K562 (cell line): ENCODE results near the gene TUBG2. TPM values are rescaled to one million over a fixed set of nuclear protein-coding genes. Genes with fewer than 3 reads are reported as not detected.
A peak's percentile ranks its signal among the peaks of the same experiment; 100 is the strongest.

Experiments used
- ATAC-seq: fragments of 200-7000 bp; cut with Tn5 transposase; 3 replicates; pipeline ENCODE4 v1.9.1; 2020; ENCODE audit warnings: moderate library complexity
- BruUV-seq: library from RNA; stranded (reverse); fragments of 400-500 nt; replicated peaks from 2 replicates; lab custom pipeline; 2021; lab: Mats Ljungman, UMichigan
- CTCF ChIA-PET: fragments of 300-600 bp; formaldehyde crosslinking; extraction: SDS; loops from one replicate; lab custom pipeline; 2021; ENCODE audit warnings: low intra/inter-chr PET ratio; lab: Yijun Ruan, JAX
- POLR2A ChIA-PET: fragments of 300-600, 350-650 bp; sonication (Branson Sonifier 250); formaldehyde crosslinking; extraction: SDS; loops from one replicate; lab custom pipeline; 2021; ENCODE audit warnings: antibody characterized with exemption, inconsistent platforms; lab: Yijun Ruan, JAX
- DNase-seq, 4 experiments: peaks; one replicate each; pipeline versions ENCODE4 v3.0.0 to v3.0.0-alpha.2; 2011 to 2018; ENCODE audit warnings: low spot score in 3 of 4, mixed read lengths in 3 of 4; ENCODE audit errors: extremely low read depth in 1 of 4
- FAIRE-seq: peaks from 2 replicates; lab custom pipeline; 2011; peaks lifted over from hg19 to GRCh38; lab: Jason Lieb, UNC
- H2AFZ ChIP-seq: 2 replicates; pipeline ENCODE4 v1.6.0; 2011; ENCODE audit warnings: low read depth, low read length, control low read depth, inconsistent platforms
- H3K27ac ChIP-seq: fragments of 200-600 bp; 3 replicates; pipeline ENCODE4 v1.8.0; 2011; ENCODE audit warnings: low read depth, mild to moderate bottlenecking, control low read depth, inconsistent platforms, low read length, moderate library complexity, mixed read lengths; ENCODE audit errors: extremely low read depth
- H3K27me3 ChIP-seq, 2 experiments: fragments of 300-600 bp in 1 of 2; 2 replicates in 1 of 2; 3 replicates in 1 of 2; pipeline versions ENCODE4 v1.6.0 to v1.8.0; 2011; ENCODE audit warnings: inconsistent platforms in 2 of 2, low read length in 2 of 2, mild to moderate bottlenecking in 1 of 2, mixed read lengths in 1 of 2, moderate library complexity in 1 of 2; ENCODE audit not compliant: control insufficient read depth in 2 of 2, insufficient read depth in 2 of 2
- H3K36me3 ChIP-seq: fragments of 300-600 bp; 3 replicates; pipeline ENCODE4 v1.8.0; 2011; ENCODE audit warnings: mild to moderate bottlenecking, low read length, inconsistent platforms; ENCODE audit not compliant: control insufficient read depth, insufficient read depth
- H3K4me1 ChIP-seq, 2 experiments: fragments of 200-600 bp in 1 of 2; replicated peaks in 1 of 2; 2 replicates in 1 of 2; 3 replicates in 1 of 2; pipeline versions ENCODE4 v1.5.1 to v1.8.0; 2011; ENCODE audit warnings: inconsistent platforms in 2 of 2, low read length in 2 of 2, mild to moderate bottlenecking in 1 of 2, mixed read lengths in 1 of 2, moderate library complexity in 1 of 2; ENCODE audit not compliant: control insufficient read depth in 2 of 2, insufficient read depth in 2 of 2
- H3K4me2 ChIP-seq: 2 replicates; pipeline ENCODE4 v1.6.1; 2011; ENCODE audit warnings: low read length, control low read depth, inconsistent platforms, mixed read lengths; ENCODE audit not compliant: insufficient read depth
- H3K4me3 ChIP-seq: fragments of 200-600 bp; sonication (generic), shearing (Covaris generic); 2 replicates; pipeline ENCODE4 v1.5.1; 2016; ENCODE audit warnings: control low read depth, inconsistent platforms
- H3K79me2 ChIP-seq: fragments of 200-600 bp; 3 replicates; pipeline ENCODE4 v1.8.0; 2011; ENCODE audit warnings: low read length, inconsistent platforms; ENCODE audit not compliant: control insufficient read depth, insufficient read depth
- H3K9ac ChIP-seq, 2 experiments: 2 replicates each; pipeline versions ENCODE4 v1.6.0 to v1.6.1; 2011; ENCODE audit warnings: low read depth in 2 of 2, low read length in 2 of 2, control low read depth in 1 of 2, inconsistent platforms in 1 of 2, mild to moderate bottlenecking in 1 of 2, mixed read lengths in 1 of 2; ENCODE audit not compliant: insufficient read depth in 1 of 2
- H3K9me1 ChIP-seq: one replicate; pipeline ENCODE4 v1.6.0; 2011; ENCODE audit warnings: inconsistent platforms, mild to moderate bottlenecking, low read length, moderate library complexity; ENCODE audit not compliant: control insufficient read depth, insufficient read depth
- H3K9me3 ChIP-seq: replicated peaks from 2 replicates; pipeline ENCODE4 v1.5.1; 2011; ENCODE audit warnings: low read depth, low read length, inconsistent platforms; ENCODE audit not compliant: control insufficient read depth, insufficient read depth
- H4K20me1 ChIP-seq: replicated peaks from 2 replicates; pipeline ENCODE4 v1.6.1; 2011; ENCODE audit warnings: low read length, inconsistent platforms, mixed read lengths; ENCODE audit not compliant: control insufficient read depth, insufficient read depth
- BCOR ChIP-seq: fragments of 450-650 bp; IDR thresholded peaks from 2 replicates; pipeline ENCODE4 v1.6.1; 2016
- EHMT2 ChIP-seq: fragments of 450-650 bp; IDR thresholded peaks from 2 replicates; pipeline ENCODE4 v1.6.1; 2018; ENCODE audit warnings: antibody characterized with exemption
- ETS2 ChIP-seq: IDR thresholded peaks from 2 replicates; pipeline ENCODE4 v1.6.1; 2016; ENCODE audit warnings: borderline replicate concordance, missing genetic modification characterization, mild to moderate bottlenecking, moderate library complexity, missing compliant biosample characterization; ENCODE audit not compliant: poor library complexity, severe bottlenecking
- FOSL1 ChIP-seq: fragments of 200-800 bp; sonication (Bioruptor generic); conservative IDR thresholded peaks from 2 replicates; pipeline ENCODE4 v1.6.1; 2016; ENCODE audit warnings: missing genetic modification characterization, missing compliant biosample characterization
- HMGN3 ChIP-seq: IDR thresholded peaks from 2 replicates; pipeline ENCODE4 v1.6.1; 2011; ENCODE audit warnings: borderline replicate concordance, low read depth, mild to moderate bottlenecking, mixed read lengths, low read length; ENCODE audit not compliant: insufficient read length; ENCODE audit errors: extremely low read depth
- NUFIP1 ChIP-seq: fragments of 450-650 bp; IDR thresholded peaks from 2 replicates; pipeline ENCODE4 v1.6.1; 2018; ENCODE audit not compliant: partially characterized antibody
- PML ChIP-seq: IDR thresholded peaks from 2 replicates; pipeline ENCODE4 v1.6.1; 2012; ENCODE audit warnings: low read length, inconsistent platforms
- TBP ChIP-seq: optimal IDR thresholded peaks from 2 replicates; pipeline ENCODE3; 2011; ENCODE audit warnings: low read depth, low read length, improper control_type of control experiment
- TFAP4 ChIP-seq: sonication (generic); formaldehyde crosslinking; IDR thresholded peaks from 2 replicates; pipeline ENCODE4 v1.8.0; 2022; ENCODE audit warnings: missing genetic modification reagents, mild to moderate bottlenecking, moderate library complexity, borderline replicate concordance
- THAP7 ChIP-seq: fragments of 250-450 bp; sonication (Bioruptor Pico); IDR thresholded peaks from 2 replicates; pipeline ENCODE4 v1.5.0; 2021
- ZNF133 ChIP-seq: fragments of 250-450 bp; sonication (Bioruptor Pico); IDR thresholded peaks from 2 replicates; pipeline ENCODE4 v1.4.0; 2020; ENCODE audit warnings: mild to moderate bottlenecking
- ZNF212 ChIP-seq: fragments of 450-650 bp; formaldehyde crosslinking; IDR thresholded peaks from 2 replicates; pipeline ENCODE4 v1.4.0; 2020; ENCODE audit warnings: mild to moderate bottlenecking
- ZNF551 ChIP-seq: fragments of 250-450 bp; sonication (Bioruptor Pico); IDR thresholded peaks from 2 replicates; pipeline ENCODE4 v1.5.0; 2021; ENCODE audit warnings: mild to moderate bottlenecking, moderate library complexity
- WGBS: fragments of 100-300 bp; shearing (Covaris generic); methylation state at CpG from one replicate; pipeline ENCODE4 v1.1.6; 2016; ENCODE audit warnings: low coverage, mixed read lengths; ENCODE audit not compliant: insufficient coverage; ENCODE audit errors: missing lambda C conversion rate; 5-methylcytosine and 5-hydroxymethylcytosine counted together
- in situ Hi-C: fragments of 300-500 bp; cut with MboI; formaldehyde crosslinking; loops from 4 replicates; pipeline ENCODE4 v1.15.0; 2018; ENCODE audit warnings: inconsistent platforms, mixed read lengths
- intact Hi-C: fragments of 100-400 bp; cut with micrococcal nuclease; formaldehyde crosslinking; loops from 2 replicates; pipeline ENCODE4 v1.14.2; 2022
- polyA plus RNA-seq, 8 experiments: library from polyadenylated mRNA; depleted of rRNA in 4 of 8; stranded (reverse) in 5 of 8; unstranded in 3 of 8; fragments of >200 nt; fragmentation: Nextera tagmentation in 2 of 8; fragmentation: Illumina TruSeq in 1 of 8; extraction: Ambion mirVana in 2 of 8; extraction: Trizol in 1 of 8; gene quantifications; 2 replicates each; pipeline versions ENCODE4 v1.2.1 to v1.2.3, GENCODE V29; 2011 to 2014; ENCODE audit warnings: inconsistent platforms in 1 of 8, missing spikeins in 1 of 8
- total RNA-seq, 7 experiments: library from RNA; depleted of rRNA in 6 of 7; stranded (reverse); fragments of >200 nt in 6 of 7; fragmentation: Illumina TruSeq in 2 of 7; extraction: Trizol in 2 of 7; gene quantifications; 2 replicates each; pipeline versions ENCODE4 v1.2.1 to v1.2.3, GENCODE V29; 2011 to 2021; ENCODE audit warnings: low replicate concordance in 1 of 7
- TF ChIP-seq, protein P1 (sequence below): fragments of 450-650 bp; IDR thresholded peaks from 2 replicates; pipeline ENCODE4 v1.6.1; 2017; ENCODE audit warnings: antibody characterized with exemption
- TF ChIP-seq, protein P2 (sequence below): sonication (generic); formaldehyde crosslinking; IDR thresholded peaks from 2 replicates; pipeline ENCODE4 v1.5.0; 2020; ENCODE audit warnings: missing genetic modification reagents
- TF ChIP-seq, protein P3 (sequence below): sonication (generic); formaldehyde crosslinking; IDR thresholded peaks from 2 replicates; pipeline ENCODE4 v1.8.0; 2022; ENCODE audit warnings: mild to moderate bottlenecking, missing genetic modification reagents

The TUBG2 gene
- total and polyA plus RNA-seq, 9 of the 15 experiments (the other 6 are each of a cell fraction or from before 2014, with no cell fraction given): 0.09 to 0.80 (median 0.24) TPM; not detected in 2

DNA sequence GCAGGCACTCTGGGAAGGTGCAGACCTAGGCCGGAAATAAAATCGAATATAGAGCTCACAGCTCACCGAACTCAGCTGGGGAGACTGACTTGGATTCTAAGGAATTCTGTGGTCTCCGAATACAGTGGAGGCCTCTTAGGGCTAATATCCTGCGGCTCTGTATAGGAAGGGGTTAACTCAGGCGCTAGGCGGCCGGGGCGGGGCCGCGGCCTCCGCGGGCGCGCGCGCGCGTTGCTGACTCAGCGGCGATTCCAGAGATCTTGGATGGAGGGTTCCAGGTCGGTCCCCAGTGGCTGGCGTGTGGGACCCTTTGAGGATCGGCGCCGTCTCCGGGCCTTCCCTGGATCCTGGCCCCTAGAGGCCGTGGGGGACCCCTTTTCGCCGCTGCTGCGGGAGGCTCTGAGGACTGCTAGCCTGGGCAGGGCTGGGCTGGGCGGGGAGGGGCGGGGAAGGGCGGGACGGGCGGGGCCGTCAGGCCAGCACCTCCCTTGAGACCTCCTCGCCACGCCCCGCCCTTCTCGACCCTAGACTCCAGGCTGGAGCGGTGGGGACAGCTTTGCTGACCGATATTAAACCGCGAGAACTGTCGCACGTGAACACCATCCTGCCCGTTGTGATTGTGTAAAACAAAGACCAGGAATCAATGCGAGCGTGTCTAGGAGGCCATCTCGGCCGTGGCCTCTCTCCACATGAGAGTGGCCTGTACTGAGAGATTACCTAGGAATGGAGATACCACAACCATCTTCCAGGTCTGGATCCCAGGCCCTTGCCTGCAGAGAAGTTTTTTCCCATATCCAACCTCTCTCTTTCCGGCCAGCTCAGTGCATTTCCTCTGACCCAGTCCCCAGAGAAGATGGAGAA is 19.1 kb downstream of the TUBG2 start:
- no TSS peak for BruUV-seq
- TF ChIP-seq EHMT2 (no peak), THAP7 (CRISPR knock-in tag) (no peak), PML (peak; percentile 71), ZNF133 (CRISPR knock-in tag) (no peak), ZNF551 (no peak), HMGN3 (peak; percentile 94), ETS2 (no peak), FOSL1 (tag) (peak; percentile 80), TFAP4 (CRISPR knock-in tag) (peak; percentile 46; the same call in 1 of the 2 replicates), TBP (peak; percentile 71), BCOR (0 out of 2 replicates have a peak, but pooled peaks have one; percentile 39), ZNF212 (no peak), NUFIP1 (no peak)
- TF ChIP-seq, protein P1, sequence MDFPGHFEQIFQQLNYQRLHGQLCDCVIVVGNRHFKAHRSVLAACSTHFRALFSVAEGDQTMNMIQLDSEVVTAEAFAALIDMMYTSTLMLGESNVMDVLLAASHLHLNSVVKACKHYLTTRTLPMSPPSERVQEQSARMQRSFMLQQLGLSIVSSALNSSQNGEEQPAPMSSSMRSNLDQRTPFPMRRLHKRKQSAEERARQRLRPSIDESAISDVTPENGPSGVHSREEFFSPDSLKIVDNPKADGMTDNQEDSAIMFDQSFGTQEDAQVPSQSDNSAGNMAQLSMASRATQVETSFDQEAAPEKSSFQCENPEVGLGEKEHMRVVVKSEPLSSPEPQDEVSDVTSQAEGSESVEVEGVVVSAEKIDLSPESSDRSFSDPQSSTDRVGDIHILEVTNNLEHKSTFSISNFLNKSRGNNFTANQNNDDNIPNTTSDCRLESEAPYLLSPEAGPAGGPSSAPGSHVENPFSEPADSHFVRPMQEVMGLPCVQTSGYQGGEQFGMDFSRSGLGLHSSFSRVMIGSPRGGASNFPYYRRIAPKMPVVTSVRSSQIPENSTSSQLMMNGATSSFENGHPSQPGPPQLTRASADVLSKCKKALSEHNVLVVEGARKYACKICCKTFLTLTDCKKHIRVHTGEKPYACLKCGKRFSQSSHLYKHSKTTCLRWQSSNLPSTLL: no peak
- TF ChIP-seq, protein P2, sequence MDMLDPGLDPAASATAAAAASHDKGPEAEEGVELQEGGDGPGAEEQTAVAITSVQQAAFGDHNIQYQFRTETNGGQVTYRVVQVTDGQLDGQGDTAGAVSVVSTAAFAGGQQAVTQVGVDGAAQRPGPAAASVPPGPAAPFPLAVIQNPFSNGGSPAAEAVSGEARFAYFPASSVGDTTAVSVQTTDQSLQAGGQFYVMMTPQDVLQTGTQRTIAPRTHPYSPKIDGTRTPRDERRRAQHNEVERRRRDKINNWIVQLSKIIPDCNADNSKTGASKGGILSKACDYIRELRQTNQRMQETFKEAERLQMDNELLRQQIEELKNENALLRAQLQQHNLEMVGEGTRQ: no peak; the same call in 1 of the 2 replicates
- TF ChIP-seq, protein P3, sequence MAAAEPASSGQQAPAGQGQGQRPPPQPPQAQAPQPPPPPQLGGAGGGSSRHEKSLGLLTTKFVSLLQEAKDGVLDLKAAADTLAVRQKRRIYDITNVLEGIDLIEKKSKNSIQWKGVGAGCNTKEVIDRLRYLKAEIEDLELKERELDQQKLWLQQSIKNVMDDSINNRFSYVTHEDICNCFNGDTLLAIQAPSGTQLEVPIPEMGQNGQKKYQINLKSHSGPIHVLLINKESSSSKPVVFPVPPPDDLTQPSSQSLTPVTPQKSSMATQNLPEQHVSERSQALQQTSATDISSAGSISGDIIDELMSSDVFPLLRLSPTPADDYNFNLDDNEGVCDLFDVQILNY (CRISPR knock-in tag): no peak

More for the DNA sequence above, 19.1 kb downstream of the TUBG2 start:
- CTCF ChIA-PET: no interaction called here
- no peaks in the 10 kb centered on the region for H3K27me3 ChIP-seq
- WGBS: under 1% methylated on average over 39 of the region's 53 CpGs
- intact Hi-C loops: loop anchor here (1.0 to 5.0 kb wide), 3 partner anchors 21 to 71 kb away; partner anchors contain the start of genes RETREG3 and TUBG1
- H3K4me1 ChIP-seq: peaks cover 42 to 84% of the 10 kb centered on the region in 2 experiments
- in situ Hi-C loops: no loop called here
- peaks cover 36% of the 10 kb centered on the region for H3K79me2 ChIP-seq
- H2AFZ ChIP-seq: peak overlapping the region; percentile 76
- POLR2A ChIA-PET: interaction anchor here (0.6 to 3.2 kb wide), 12 partner anchors 9 to 116 kb away, joined by 3 to 24 read pairs (median 4); partner anchors contain the start of genes PSMC3IP and RETREG3
- peak overlapping the region; percentile 90 for H3K4me2 ChIP-seq
- ATAC-seq (peak; percentile 66), DNase-seq (peak; percentile 88 to 96 (median 92)), FAIRE-seq (peak; percentile 95)
- no peaks in the 10 kb centered on the region for H3K9me1 ChIP-seq
- peaks cover 11% of the 10 kb centered on the region; the same call in 1 of the 3 replicates for H3K36me3 ChIP-seq
- no peaks in the 10 kb centered on the region for H3K9me3 ChIP-seq
- peaks cover 5% of the 10 kb centered on the region for H4K20me1 ChIP-seq
- peak overlapping the region; percentile 84 to 89 for H3K9ac ChIP-seq
- peak overlapping the region; percentile 95 for H3K27ac ChIP-seq
- peak overlapping the region; percentile 60 for H3K4me3 ChIP-seq
